Body of pancreas (tissue), 4 donors: ENCODE measurements around the gene CHN1. TPM values are rescaled to one million over a fixed set of nuclear protein-coding genes. Genes with fewer than 3 reads are reported as not detected.

Experiments
- ATAC-seq: fragments of 150-250 bp; one replicate; pipeline ENCODE4 v1.9.1; 2016
- DNase-seq, 4 donors: peaks; one replicate each; pipeline ENCODE4 v3.0.0-alpha.2; 2019
- H3K27ac ChIP-seq, 4 donors: fragments of 200-600 bp; sonication (generic); 1 replicate in 3 of 4; 2 replicates in 1 of 4; pipeline versions ENCODE4 v1.5.1 to v1.6.1; 2016 to 2019; ENCODE audit warnings: mild to moderate bottlenecking in 1 of 4, mixed read lengths in 1 of 4, moderate library complexity in 1 of 4
- H3K27me3 ChIP-seq, 2 donors: fragments of 200-600 bp; sonication (generic); one replicate each; pipeline ENCODE4 v1.6.0; 2016; ENCODE audit warnings: mild to moderate bottlenecking in 1 of 2
- H3K36me3 ChIP-seq, 2 donors: fragments of 200-600 bp; sonication (generic); replicated peaks in 1 of 2; 2 replicates each; pipeline ENCODE4 v1.5.1; 2016; ENCODE audit warnings: low read depth in 2 of 2; ENCODE audit not compliant: insufficient read depth in 1 of 2
- H3K4me1 ChIP-seq: fragments of 200-600 bp; sonication (generic); one replicate; pipeline ENCODE4 v1.6.0; 2016
- H3K4me3 ChIP-seq, 2 donors: fragments of 200-600 bp; sonication (generic); 1 replicate in 1 of 2; 2 replicates in 1 of 2; pipeline ENCODE4 v1.5.1; 2016 to 2019
- H3K9me3 ChIP-seq, 3 donors: fragments of 200-600 bp; sonication (generic); 1 replicate in 2 of 3; 2 replicates in 1 of 3; pipeline ENCODE4 v1.5.1; 2016
- CTCF ChIP-seq, 7 experiments: fragments of 450-650 bp in 4 of 7; fragments of 200-600 bp in 3 of 7; sonication (generic) in 3 of 7; IDR thresholded peaks; one replicate each; pipeline ENCODE4 v1.5.1; 2016 to 2019; ENCODE audit warnings: antibody characterized with exemption in 7 of 7
- POLR2A ChIP-seq, 3 donors: fragments of 450-650 bp; IDR thresholded peaks; one replicate each; pipeline ENCODE4 v1.6.1; 2016; ENCODE audit warnings: antibody characterized with exemption in 3 of 3, mild to moderate bottlenecking in 2 of 3
- WGBS, 2 donors: methylation state at CpG; one replicate each; pipeline ENCODE4 v1.1.5; 2017; 5-methylcytosine and 5-hydroxymethylcytosine counted together
- intact Hi-C: fragments of 100-400 bp; cut with DNase I; formaldehyde crosslinking; loops from one replicate; pipeline ENCODE4 v1.15.1; 2023
- total RNA-seq, 2 donors: library from RNA; depleted of rRNA; stranded (reverse); fragments of >200 nt; gene quantifications; one replicate each; pipeline ENCODE4 v1.1.0, GENCODE V29; 2016

CHN1 gene
- total RNA-seq, 2 donors from 2014 or later = 2.9 to 11.9 TPM

DNA sequence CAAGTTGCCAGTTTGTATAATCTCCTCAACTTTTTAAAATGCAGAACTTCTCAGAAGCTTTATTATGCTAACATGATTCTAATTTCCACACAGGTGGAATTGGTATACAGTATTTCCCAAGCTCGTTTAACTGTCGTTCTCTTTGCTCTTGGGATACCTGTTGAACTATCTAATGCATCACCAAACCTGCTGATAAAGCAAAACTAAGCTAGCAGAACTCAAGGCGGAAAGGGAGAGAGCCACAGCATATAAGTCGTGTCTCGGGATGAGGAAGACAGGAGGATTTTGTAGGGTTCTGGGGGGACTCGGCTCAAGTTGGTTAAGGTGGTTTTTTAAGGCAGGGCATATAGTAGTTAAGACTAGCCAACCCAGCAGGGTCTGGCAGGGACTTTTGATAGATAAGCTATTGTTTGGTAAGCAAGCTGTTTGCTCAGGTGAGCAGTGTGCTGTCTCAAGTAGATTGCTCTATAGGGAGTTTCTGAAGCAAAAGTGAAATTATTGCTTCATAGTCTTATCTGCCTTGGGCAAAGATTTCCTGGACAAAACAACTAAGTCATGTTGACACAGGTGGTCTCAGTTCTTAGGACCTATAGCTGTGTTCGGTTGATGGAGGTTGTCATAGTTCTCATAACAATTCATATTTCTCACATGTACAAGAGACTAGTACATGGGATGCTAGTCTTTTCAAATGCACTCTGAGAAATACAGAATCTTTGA is 212.7 kb downstream of the CHN1 start:
- Histone ChIP-seq H3K4me1 (peaks cover 7% of the 10 kb centered on the region), H3K9me3 (no peaks in the 10 kb centered on the region), H3K36me3 (no peaks in the 10 kb centered on the region), H3K4me3 (no peak overlapping the region), H3K27me3 (no peaks in the 10 kb centered on the region), H3K27ac (no peak overlapping the region)
- no peak for ATAC-seq
- TF ChIP-seq POLR2A (IDR thresholded peaks at IDR 0.05) (no peak), CTCF (IDR thresholded peaks at IDR 0.05) (no peak)
- WGBS, 2 donors = 45 to 53% methylated on average over 7 of the region's 7 CpGs
- no peak for DNase-seq
- intact Hi-C loops = no loop called here

DNA sequence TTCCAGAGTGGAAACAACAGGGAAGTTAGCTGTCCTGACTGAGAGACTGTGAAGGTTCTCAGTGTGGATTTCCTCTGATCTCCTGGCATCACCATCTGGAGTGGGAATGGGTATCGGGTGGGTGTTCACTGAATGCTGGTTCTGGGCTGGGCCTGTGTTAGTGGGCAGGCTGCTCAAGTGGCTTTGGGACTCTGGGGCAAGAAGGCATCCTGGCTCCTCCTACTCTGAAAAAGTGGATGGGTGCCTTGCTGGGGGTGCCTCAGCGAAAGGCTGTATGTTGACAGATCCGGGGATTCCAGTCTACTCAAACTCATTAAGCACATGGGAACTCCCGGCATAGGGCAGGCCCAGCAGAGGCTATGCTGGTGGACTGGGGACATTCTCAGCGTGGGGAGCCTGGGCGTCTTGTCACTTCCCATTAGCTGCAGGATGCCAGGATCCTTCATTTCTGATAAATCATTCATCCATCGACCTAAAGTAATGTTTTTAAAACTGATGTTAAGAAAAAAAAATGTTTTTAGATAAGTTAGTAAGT is 213.4 kb downstream of the CHN1 start:
- no peak for TF ChIP-seq POLR2A (IDR thresholded peaks at IDR 0.05)
- no peak for TF ChIP-seq CTCF (IDR thresholded peaks at IDR 0.05)
- H3K9me3 ChIP-seq = no peaks in the 10 kb centered on the region
- DNase-seq (no peak), ATAC-seq (no peak)
- H3K27me3 ChIP-seq = no peaks in the 10 kb centered on the region
- no peak overlapping the region for H3K27ac ChIP-seq
- H3K36me3 ChIP-seq = no peaks in the 10 kb centered on the region
- no peak overlapping the region for H3K4me3 ChIP-seq
- 70 to 79% methylated on average over 7 of the region's 7 CpGs for WGBS, 2 donors
- intact Hi-C loops = no loop called here
- peaks cover 7% of the 10 kb centered on the region for H3K4me1 ChIP-seq

DNA sequence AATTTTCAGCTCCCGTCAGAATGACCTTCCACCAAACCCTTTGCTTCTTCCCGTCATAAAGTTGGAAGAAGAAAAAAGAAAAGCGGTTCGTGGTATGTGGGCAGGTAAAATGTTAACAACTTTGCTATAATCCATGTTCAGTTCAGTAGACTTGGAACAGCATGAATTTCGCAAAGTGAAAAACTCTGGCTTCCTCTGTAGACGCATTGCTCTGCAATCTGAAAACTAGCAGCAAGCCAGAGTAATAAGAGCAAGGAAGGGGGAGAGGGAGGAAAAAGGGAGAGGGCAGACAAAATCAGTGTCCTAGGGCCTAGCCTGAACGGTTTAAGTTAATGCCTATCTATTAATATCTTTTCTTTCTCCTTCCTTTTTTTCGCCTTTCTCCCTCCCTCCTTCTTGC is 214.2 kb downstream of the CHN1 start:
- intact Hi-C loops = no loop called here
- H3K27me3 ChIP-seq = no peaks in the 10 kb centered on the region
- 80 to 89% methylated on average over 8 of the region's 8 CpGs for WGBS, 2 donors
- H3K27ac ChIP-seq = no peak overlapping the region
- DNase-seq (no peak), ATAC-seq (no peak)
- TF ChIP-seq CTCF (IDR thresholded peaks at IDR 0.05) (no peak), POLR2A (IDR thresholded peaks at IDR 0.05) (no peak)
- H3K4me3 ChIP-seq = no peak overlapping the region
- no peaks in the 10 kb centered on the region for H3K36me3 ChIP-seq
- peaks cover 7% of the 10 kb centered on the region for H3K4me1 ChIP-seq
- H3K9me3 ChIP-seq = no peaks in the 10 kb centered on the region

DNA sequence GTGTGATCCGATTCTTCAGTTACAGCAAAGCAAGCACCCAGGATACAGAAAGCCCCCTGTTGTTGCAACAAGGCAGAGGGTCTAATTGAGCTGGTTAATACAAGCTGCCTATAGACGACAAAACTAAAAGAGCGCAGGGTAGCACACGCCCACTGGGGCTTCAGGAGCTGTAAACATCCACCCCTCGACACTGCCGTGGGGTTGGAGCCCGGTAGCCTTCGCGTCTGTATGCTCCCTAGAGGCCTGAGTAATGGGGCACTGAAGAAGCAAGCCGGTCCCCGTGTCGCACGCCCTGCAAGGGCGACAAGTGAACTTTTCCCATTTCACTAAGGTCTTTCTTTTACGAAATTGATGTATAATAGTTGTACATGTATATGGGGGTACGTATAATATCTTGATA is 216.2 kb downstream of the CHN1 start:
- intact Hi-C loops = no loop called here
- Histone ChIP-seq H3K27ac (no peak overlapping the region), H3K4me3 (no peak overlapping the region), H3K27me3 (no peaks in the 10 kb centered on the region), H3K36me3 (no peaks in the 10 kb centered on the region), H3K9me3 (no peaks in the 10 kb centered on the region), H3K4me1 (peaks cover 7% of the 10 kb centered on the region)
- DNase-seq = no peak
- no peak for TF ChIP-seq POLR2A (IDR thresholded peaks at IDR 0.05)
- no peak for TF ChIP-seq CTCF (IDR thresholded peaks at IDR 0.05)
- WGBS, 2 donors = 83 to 87% methylated on average over 16 of the region's 16 CpGs
- ATAC-seq = no peak
